HTR-8/SVneo (cell line): ENCODE measurements around the gene SARS2.

Source experiments
- DNase-seq: peaks from one replicate; pipeline ENCODE4 v3.0.0; 2011; ENCODE audit warnings: low spot score, mixed read lengths; ENCODE audit not compliant: insufficient read length
- FAIRE-seq: peaks from 2 replicates; lab custom pipeline; 2011; peaks lifted over from hg19 to GRCh38; lab: Jason Lieb, UNC

Gene SARS2

DNA sequence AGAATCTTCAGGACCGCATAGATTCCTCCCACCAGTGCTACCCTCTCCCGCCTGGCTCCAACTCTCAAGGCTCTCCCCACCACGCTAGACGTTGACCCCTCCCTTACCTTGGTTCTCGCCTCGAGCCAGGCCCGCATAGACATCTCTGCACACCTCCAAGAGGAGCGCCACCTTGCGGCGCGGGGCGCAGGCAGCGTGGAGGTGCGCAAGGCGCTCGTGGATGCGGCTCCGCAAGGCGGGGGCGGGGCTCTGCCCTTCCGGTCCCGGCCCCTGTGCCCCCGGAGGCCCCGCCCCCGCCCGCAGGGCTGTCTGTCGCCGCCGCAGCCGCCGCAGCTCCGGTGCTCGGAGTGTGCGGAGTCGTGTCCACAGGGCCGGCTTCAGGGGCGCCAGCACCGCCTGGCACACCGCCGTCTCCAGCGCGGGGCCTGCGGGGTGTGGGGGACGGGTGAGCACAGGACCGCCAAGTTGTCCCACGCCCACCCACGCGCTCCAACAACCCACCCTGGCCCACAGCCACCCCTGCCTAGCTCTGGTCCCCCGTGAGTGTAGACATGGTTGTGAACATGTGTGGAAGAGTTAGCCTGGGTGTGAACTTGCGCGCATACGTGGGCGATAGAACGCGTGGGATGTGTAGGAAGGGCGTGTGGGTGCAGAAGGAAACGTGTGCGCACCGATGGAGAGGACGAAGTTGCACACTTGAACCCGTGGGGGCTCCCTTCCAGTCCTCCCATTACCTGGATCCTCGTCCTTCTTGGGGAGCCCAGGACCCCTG is 60.5 kb downstream of the SARS2 start:
- FAIRE-seq (no peak), DNase-seq (no peak)

- no peak for FAIRE-seq
- DNase-seq: no peak
Observed at GRCh38 chr19:38869160-38869835, 61.3 kb downstream of the SARS2 start.

GRCh38 chr19:38868551-38868950 is 62.0 kb downstream of the SARS2 start:
- FAIRE-seq (no peak), DNase-seq (no peak)

DNA sequence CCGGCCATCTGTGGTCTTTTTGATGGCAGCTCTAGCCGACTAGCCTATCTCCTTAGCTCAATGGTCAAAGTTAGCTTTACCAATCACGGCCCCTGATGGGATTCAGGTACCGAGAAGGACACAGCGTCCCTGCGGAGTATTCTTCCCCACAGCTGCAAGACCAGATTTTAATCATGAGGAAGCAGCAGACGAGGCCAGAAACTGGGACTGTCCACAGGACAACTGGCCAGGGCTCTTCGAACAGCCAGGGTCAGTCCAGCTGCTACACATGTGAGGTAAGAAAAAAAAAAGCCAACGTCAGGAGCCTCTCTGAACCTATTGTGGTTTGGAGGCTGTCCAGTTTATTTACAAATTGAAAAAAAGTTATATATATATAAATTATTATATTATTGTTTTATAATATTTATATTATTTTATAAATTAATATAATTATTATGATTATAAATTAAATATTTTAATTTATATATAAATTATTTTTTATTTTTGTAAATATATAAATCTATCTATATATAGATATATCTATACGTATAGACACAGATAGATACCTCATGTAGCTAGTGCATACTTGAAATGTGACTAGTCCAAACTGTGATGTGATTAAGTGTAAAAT is 63.3 kb downstream of the SARS2 start:
- DNase-seq: no peak
- no peak for FAIRE-seq
